ENCODE data around the gene C1orf232.

DNA sequence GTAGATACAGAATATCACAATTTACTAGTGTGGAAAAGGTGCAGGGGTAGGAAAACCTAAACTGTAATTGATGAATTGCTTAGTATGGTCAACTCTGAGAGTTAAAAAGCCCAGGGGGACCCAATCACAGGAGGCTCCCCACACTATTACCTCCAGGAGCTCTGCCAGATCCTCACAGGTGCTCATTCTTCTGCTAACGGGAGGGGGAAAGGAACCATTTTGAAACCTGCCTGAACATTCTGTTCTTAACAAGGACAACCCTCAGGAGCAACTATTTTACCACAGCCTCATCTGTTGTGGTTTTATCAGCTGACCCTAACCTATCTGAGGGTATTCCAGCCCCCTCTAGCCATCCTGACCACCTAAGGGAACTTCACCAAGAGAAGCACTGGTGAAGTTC, 38.1 kb downstream of the C1orf232 start:
- no peak for TF ChIP-seq POLR2AphosphoS5 (IDR thresholded peaks at IDR 0.05; ENCODE audit: borderline replicate concordance, low read depth, low read length)
- no peak for TF ChIP-seq EZH2 (IDR thresholded peaks at IDR 0.05)
- TF ChIP-seq FOXP2 (optimal IDR thresholded peaks at IDR 0.05; ENCODE audit: control extremely low read depth, extremely low read length, insufficient read depth) = no peak
